Endothelial cell of umbilical vein (primary cell): ENCODE data around the gene TAF4B. TPM values are rescaled to one million over a fixed set of nuclear protein-coding genes. Genes with fewer than 3 reads are reported as not detected.

Experiments
- BruUV-seq: library from RNA; stranded (reverse); fragments of 400-500 nt; replicated peaks from 2 replicates; lab custom pipeline; 2021; lab: Mats Ljungman, UMichigan
- CTCF ChIA-PET: fragments of 300-600, 350-600 bp; sonication (Branson Sonifier 250); formaldehyde crosslinking; loops from one replicate; lab custom pipeline; 2021; ENCODE audit warnings: antibody characterized with exemption, inconsistent platforms; lab: Charles Lee
- POLR2A ChIA-PET: fragments of 300-600, 350-600 bp; sonication (Branson Sonifier 250); formaldehyde crosslinking; loops from one replicate; lab custom pipeline; 2021; ENCODE audit warnings: antibody characterized with exemption, inconsistent platforms; lab: Charles Lee
- DNase-seq: peaks from one replicate; pipeline ENCODE4 v3.0.0-alpha.2; 2011; ENCODE audit warnings: low read depth, low spot score
- FAIRE-seq: peaks from 2 replicates; lab custom pipeline; 2011; peaks lifted over from hg19 to GRCh38; lab: Jason Lieb, UNC
- H2AFZ ChIP-seq: 2 replicates; pipeline ENCODE4 v1.6.0; 2012; ENCODE audit warnings: low read depth, low read length, control low read depth, inconsistent platforms
- H3K27ac ChIP-seq: 2 replicates; pipeline ENCODE4 v1.5.1; 2011; ENCODE audit warnings: low read depth, mild to moderate bottlenecking, control low read depth, low read length, moderate library complexity; ENCODE audit not compliant: insufficient read depth
- H3K27me3 ChIP-seq, 2 experiments: 2 replicates each; pipeline versions ENCODE4 v1.6.0 to v1.6.1; 2011; ENCODE audit warnings: low read length in 2 of 2, mixed read lengths in 1 of 2; ENCODE audit not compliant: control insufficient read depth in 2 of 2, insufficient read depth in 2 of 2
- H3K36me3 ChIP-seq, 2 experiments: 2 replicates in 1 of 2; 3 replicates in 1 of 2; pipeline ENCODE4 v1.5.1; 2011; ENCODE audit warnings: low read length in 2 of 2, mild to moderate bottlenecking in 1 of 2, moderate library complexity in 1 of 2; ENCODE audit not compliant: control insufficient read depth in 2 of 2, insufficient read depth in 2 of 2; ENCODE audit errors: extremely low read depth in 1 of 2
- H3K4me1 ChIP-seq: 3 replicates; pipeline ENCODE4 v1.5.1; 2011; ENCODE audit warnings: mild to moderate bottlenecking, low read length; ENCODE audit not compliant: control insufficient read depth, insufficient read depth; ENCODE audit errors: extremely low read depth
- H3K4me2 ChIP-seq: 2 replicates; pipeline ENCODE4 v1.6.1; 2011; ENCODE audit warnings: low read length, control low read depth, mixed read lengths; ENCODE audit not compliant: insufficient read depth
- H3K4me3 ChIP-seq, 3 experiments: fragments of 200-600 bp in 1 of 3; sonication (generic), shearing (Covaris generic) in 1 of 3; replicated peaks in 1 of 3; 2 replicates each; pipeline ENCODE4 v1.5.1; 2011 to 2016; ENCODE audit warnings: control low read depth in 3 of 3, low read length in 3 of 3, mild to moderate bottlenecking in 2 of 3, inconsistent platforms in 1 of 3, low read depth in 1 of 3, moderate library complexity in 1 of 3; ENCODE audit not compliant: insufficient read depth in 1 of 3
- H3K79me2 ChIP-seq: 2 replicates; pipeline ENCODE4 v1.6.0; 2012; ENCODE audit warnings: low read length, inconsistent platforms; ENCODE audit not compliant: control insufficient read depth, insufficient read depth
- H3K9ac ChIP-seq: replicated peaks from 2 replicates; pipeline ENCODE3; 2011; ENCODE audit warnings: low read length, control low read depth; ENCODE audit not compliant: insufficient read depth; ENCODE audit errors: extremely low read depth
- H3K9me1 ChIP-seq: replicated peaks from 3 replicates; pipeline ENCODE4 v1.6.0; 2011; ENCODE audit warnings: mild to moderate bottlenecking, low read length; ENCODE audit not compliant: control insufficient read depth, insufficient read depth; ENCODE audit errors: extremely low read depth
- H3K9me3 ChIP-seq: replicated peaks from 2 replicates; pipeline ENCODE4 v1.5.1; 2012; ENCODE audit warnings: low read length, inconsistent platforms; ENCODE audit not compliant: control insufficient read depth, insufficient read depth
- H4K20me1 ChIP-seq: replicated peaks from 2 replicates; pipeline ENCODE3; 2011; ENCODE audit warnings: mild to moderate bottlenecking, low read length; ENCODE audit not compliant: control insufficient read depth, insufficient read depth; ENCODE audit errors: extremely low read depth
- CTCF ChIP-seq, 2 donors: IDR thresholded peaks; 1 replicate in 1 of 2; 2 replicates in 1 of 2; pipeline ENCODE4 v1.5.1; 2011; ENCODE audit warnings: low read length in 2 of 2, mild to moderate bottlenecking in 2 of 2, moderate library complexity in 2 of 2, control low read depth in 1 of 2, inconsistent platforms in 1 of 2, low read depth in 1 of 2; ENCODE audit not compliant: insufficient read depth in 1 of 2; ENCODE audit errors: extremely low read depth in 1 of 2
- EZH2 ChIP-seq: IDR thresholded peaks from 2 replicates; pipeline ENCODE4 v1.6.1; 2012; ENCODE audit warnings: borderline replicate concordance, low read depth, mild to moderate bottlenecking, moderate library complexity, low read length, inconsistent platforms; ENCODE audit not compliant: severe bottlenecking
- GATA2 ChIP-seq: IDR thresholded peaks from 2 replicates; pipeline ENCODE4 v1.7.0; 2011; ENCODE audit warnings: low read depth, mild to moderate bottlenecking, moderate library complexity, mixed read lengths, low read length; ENCODE audit not compliant: insufficient read length, insufficient read depth
- POLR2A ChIP-seq: IDR thresholded peaks from 2 replicates; pipeline ENCODE4 v1.6.1; 2012; ENCODE audit warnings: low read depth, mild to moderate bottlenecking, control low read depth, low read length
- dilution Hi-C: fragments of 300-500 bp; cut with MboI; formaldehyde crosslinking; loops from one replicate; pipeline ENCODE4 v1.15.0; 2019; ENCODE audit warnings: low sequenced_read_pairs; ENCODE audit not compliant: extremely low pct_ligation_motif_present
- intact Hi-C: fragments of 100-400 bp; cut with micrococcal nuclease; formaldehyde crosslinking; loops from one replicate; pipeline ENCODE4 v1.10.0; 2022
- polyA plus RNA-seq, 4 experiments: library from polyadenylated mRNA; depleted of rRNA in 3 of 4; stranded (reverse) in 3 of 4; unstranded in 1 of 4; fragments of >200 nt; gene quantifications; 2 replicates each; pipeline versions ENCODE4 v1.2.1 to v1.2.3, GENCODE V29; 2011 to 2012; ENCODE audit warnings: missing spikeins in 1 of 4
- total RNA-seq: library from RNA; stranded (reverse); gene quantifications from 2 replicates; pipeline ENCODE4 v1.2.3, GENCODE V29; 2021
- TF ChIP-seq, protein P1 (sequence below): IDR thresholded peaks from 2 replicates; pipeline ENCODE4 v1.6.1; 2011; ENCODE audit not compliant: insufficient read depth, insufficient read length

The TAF4B gene
- total and polyA plus RNA-seq, 2 donors (not counting 3 experiments of a cell fraction or from before 2014, with no cell fraction given), result 0.47 to 2.0 TPM

DNA sequence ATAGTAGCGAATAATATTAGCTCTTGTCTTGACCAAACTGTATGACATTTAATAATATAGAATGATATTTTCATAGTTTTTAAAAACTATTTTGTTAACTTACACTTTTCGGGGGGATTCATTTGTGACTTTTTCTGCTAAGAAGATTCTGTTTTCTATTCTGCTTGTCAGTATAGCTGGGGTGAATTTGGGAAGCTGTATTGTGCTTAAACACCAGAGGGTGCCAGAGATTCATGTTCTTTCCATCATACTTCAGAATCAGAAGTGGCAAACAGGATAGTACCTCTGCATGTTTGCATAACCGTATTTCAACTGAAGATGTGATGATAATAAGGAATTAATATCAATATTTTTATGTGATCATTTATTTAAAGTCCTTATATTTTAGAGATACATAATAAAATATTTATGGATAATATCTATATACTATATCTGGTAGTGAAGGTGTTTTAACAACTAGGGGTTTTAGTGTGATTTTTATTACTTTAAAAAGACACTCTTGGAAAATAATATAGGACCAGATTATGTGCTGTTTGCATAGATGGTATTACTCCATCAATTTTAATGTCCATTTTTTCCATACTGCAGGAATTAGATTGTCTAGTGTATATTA is 81.0 kb downstream of the TAF4B start:
- Histone ChIP-seq H3K79me2 (no peaks in the 10 kb centered on the region), H3K4me2 (no peak overlapping the region), H4K20me1 (no peaks in the 10 kb centered on the region), H3K27ac (no peak overlapping the region), H3K27me3 (no peaks in the 10 kb centered on the region), H3K9me3 (no peaks in the 10 kb centered on the region), H3K9me1 (no peaks in the 10 kb centered on the region), H2AFZ (no peak overlapping the region), H3K36me3 (no peaks in the 10 kb centered on the region), H3K4me1 (peaks cover 3% of the 10 kb centered on the region), H3K4me3 (no peak overlapping the region), H3K9ac (no peak overlapping the region)
- FAIRE-seq (peak; percentile 71), DNase-seq (peak; percentile 70)
- TF ChIP-seq CTCF (IDR thresholded peaks at IDR 0.05; ENCODE audit: extremely low read depth in 1 of 2, insufficient read depth in 1 of 2, low read depth in 1 of 2, low read length in 2 of 2) (peak; percentile 43 to 57), GATA2 (no peak)
- POLR2A ChIA-PET, result no interaction called here
- dilution Hi-C loops (no loop called here), intact Hi-C loops (loop anchor here (1.0 to 5.0 kb wide), 3 partner anchors 342 to 1292 kb away; no protein-coding TSS in a partner anchor)
- CTCF ChIA-PET, result interaction anchor here (0.6 to 4.0 kb wide), 33 partner anchors 10 to 1764 kb away, joined by 3 to 43 read pairs (median 4); partner anchors contain the start of gene KCTD1
- BruUV-seq, result no TSS peak

DNA sequence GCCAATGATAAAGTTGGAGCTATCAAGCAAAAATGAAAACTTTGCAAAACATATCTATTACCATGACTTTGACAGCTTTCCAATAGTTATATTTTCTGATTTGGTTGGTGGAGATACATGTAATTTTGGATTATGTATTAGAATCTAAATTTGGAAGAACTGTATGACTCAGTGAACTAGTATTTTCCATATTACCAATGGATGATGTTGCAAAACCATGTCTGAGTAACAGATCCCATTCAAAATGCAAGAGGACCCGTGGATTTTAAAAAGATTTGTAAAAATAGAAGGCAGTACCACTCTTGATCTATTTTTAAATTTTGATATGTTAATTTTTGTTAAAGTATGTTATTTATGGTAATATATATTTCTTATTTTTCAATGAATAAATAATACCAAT is 83.0 kb downstream of the TAF4B start:
- Histone ChIP-seq H3K9me3 (no peaks in the 10 kb centered on the region), H3K27ac (no peak overlapping the region), H2AFZ (no peak overlapping the region), H3K36me3 (no peaks in the 10 kb centered on the region), H3K9ac (no peak overlapping the region), H3K4me1 (peaks cover 3% of the 10 kb centered on the region), H3K9me1 (no peaks in the 10 kb centered on the region), H3K27me3 (no peaks in the 10 kb centered on the region), H3K4me3 (no peak overlapping the region), H3K4me2 (no peak overlapping the region), H3K79me2 (no peaks in the 10 kb centered on the region), H4K20me1 (no peaks in the 10 kb centered on the region)
- ChIA-PET CTCF (interaction anchor here (0.6 to 4.0 kb wide), 9 partner anchors 74 to 1441 kb away, joined by 3 to 43 read pairs (median 3); partner anchors contain the start of gene KCTD1), POLR2A (no interaction called here)
- TF ChIP-seq, protein P1, sequence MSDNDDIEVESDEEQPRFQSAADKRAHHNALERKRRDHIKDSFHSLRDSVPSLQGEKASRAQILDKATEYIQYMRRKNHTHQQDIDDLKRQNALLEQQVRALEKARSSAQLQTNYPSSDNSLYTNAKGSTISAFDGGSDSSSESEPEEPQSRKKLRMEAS, result no peak
- no peak for TF ChIP-seq EZH2
- no peak for TF ChIP-seq CTCF (IDR thresholded peaks at IDR 0.05; ENCODE audit: extremely low read depth in 1 of 2, insufficient read depth in 1 of 2, low read depth in 1 of 2, low read length in 2 of 2)
- no peak for TF ChIP-seq POLR2A
- no peak for TF ChIP-seq GATA2
- dilution Hi-C loops (no loop called here), intact Hi-C loops (loop anchor here (5.0 kb wide), 1 partner anchor 693 kb away; no protein-coding TSS in a partner anchor)
- DNase-seq, result no peak
- BruUV-seq, result no TSS peak
- FAIRE-seq, result no peak
